Ishikawa (cell line): ENCODE measurements around the gene ERN1.

Experiments
- CEBPB ChIP-seq: IDR thresholded peaks from 2 replicates; pipeline ENCODE4 v1.6.1; 2012
- CREB1 ChIP-seq: IDR thresholded peaks from 2 replicates; pipeline ENCODE4 v1.6.1; 2012; ENCODE audit warnings: low read depth
- EGR1 ChIP-seq: IDR thresholded peaks from 2 replicates; pipeline ENCODE4 v1.6.1; 2012
- EP300 ChIP-seq: IDR thresholded peaks from 2 replicates; pipeline ENCODE4 v1.6.1; 2012; ENCODE audit warnings: borderline replicate concordance
- FOXM1 ChIP-seq: IDR thresholded peaks from 2 replicates; pipeline ENCODE4 v1.6.1; 2012; ENCODE audit warnings: low read depth, borderline replicate concordance
- MAX ChIP-seq: IDR thresholded peaks from 2 replicates; pipeline ENCODE4 v1.6.1; 2012
- NFIC ChIP-seq: IDR thresholded peaks from 2 replicates; pipeline ENCODE4 v1.6.1; 2012
- RAD21 ChIP-seq: IDR thresholded peaks from 2 replicates; pipeline ENCODE4 v1.6.1; 2012; ENCODE audit warnings: low read depth
- REST ChIP-seq: IDR thresholded peaks from 2 replicates; pipeline ENCODE4 v1.6.1; 2012; ENCODE audit warnings: low read depth, mild to moderate bottlenecking
- TAF1 ChIP-seq: IDR thresholded peaks from 2 replicates; pipeline ENCODE4 v1.6.1; 2012; ENCODE audit warnings: low read depth, mild to moderate bottlenecking
- TCF12 ChIP-seq: IDR thresholded peaks from 2 replicates; pipeline ENCODE4 v1.6.1; 2012; ENCODE audit warnings: low read depth
- TEAD4 ChIP-seq: IDR thresholded peaks from 2 replicates; pipeline ENCODE4 v1.6.1; 2012
- USF1 ChIP-seq: IDR thresholded peaks from 2 replicates; pipeline ENCODE4 v1.6.1; 2012
- YY1 ChIP-seq: IDR thresholded peaks from 2 replicates; pipeline ENCODE4 v1.6.1; 2012; ENCODE audit warnings: low read depth
- ZBTB7A ChIP-seq: IDR thresholded peaks from 2 replicates; pipeline ENCODE4 v1.6.1; 2012; ENCODE audit warnings: low read depth

Gene ERN1

GRCh38 chr17:64069143-64069542, 60.8 kb downstream of the ERN1 start:
- TF ChIP-seq EP300: no peak
- no peak for TF ChIP-seq ZBTB7A
- TF ChIP-seq YY1: no peak
- no peak for TF ChIP-seq NFIC
- TF ChIP-seq CREB1: no peak
- no peak for TF ChIP-seq MAX
- TF ChIP-seq RAD21: no peak
- no peak for TF ChIP-seq USF1
- TF ChIP-seq EGR1: no peak
- no peak for TF ChIP-seq CEBPB
- no peak for TF ChIP-seq TEAD4
- TF ChIP-seq TCF12: no peak
- TF ChIP-seq TAF1: no peak
- TF ChIP-seq REST: no peak
- TF ChIP-seq FOXM1: no peak

GRCh38 chr17:64067657-64068056, 62.3 kb downstream of the ERN1 start:
- TF ChIP-seq TEAD4 (no peak), REST (no peak), EGR1 (no peak), EP300 (no peak), USF1 (no peak), ZBTB7A (no peak), FOXM1 (no peak), CEBPB (no peak), YY1 (no peak), CREB1 (no peak), RAD21 (no peak), MAX (no peak), TAF1 (no peak), TCF12 (no peak), NFIC (no peak)

- TF ChIP-seq REST (no peak), YY1 (no peak), NFIC (no peak), RAD21 (no peak), CREB1 (no peak), ZBTB7A (no peak), CEBPB (no peak), FOXM1 (no peak), EGR1 (no peak), TEAD4 (no peak), MAX (no peak), USF1 (no peak), TAF1 (no peak), TCF12 (no peak), EP300 (no peak)
Measured at GRCh38 chr17:64066716-64067115, 63.2 kb downstream of the ERN1 start.

GRCh38 chr17:64065161-64065560, 64.8 kb downstream of the ERN1 start:
- TF ChIP-seq RAD21: no peak
- TF ChIP-seq REST: no peak
- TF ChIP-seq YY1: no peak
- no peak for TF ChIP-seq EGR1
- no peak for TF ChIP-seq TCF12
- TF ChIP-seq CREB1: no peak
- TF ChIP-seq CEBPB: no peak
- TF ChIP-seq TEAD4: no peak
- no peak for TF ChIP-seq FOXM1
- TF ChIP-seq EP300: no peak
- no peak for TF ChIP-seq MAX
- TF ChIP-seq USF1: no peak
- no peak for TF ChIP-seq TAF1
- no peak for TF ChIP-seq NFIC
- TF ChIP-seq ZBTB7A: no peak
